T47D (cell line): ENCODE results near the gene SECISBP2L.
"Not testable (repeated sequence)": the region's sequence is repeated elsewhere in the genome, so short reads cannot be mapped to it uniquely, and the experiment has no call there.

Experiments
- DNase-seq, 2 experiments: peaks; one replicate each; pipeline versions ENCODE4 v3.0.0 to v3.0.0-alpha.2; 2011 to 2012; ENCODE audit warnings: low read depth in 1 of 2, low spot score in 1 of 2
- JUND ChIP-seq: IDR thresholded peaks from 2 replicates; pipeline ENCODE4 v1.6.1; 2012; ENCODE audit warnings: low read depth
- in situ Hi-C: cut with HindIII; loops from 2 replicates; pipeline ENCODE4 v1.10.0; 2016; ENCODE audit warnings: low sequenced_read_pairs, low pct_unique_long_range_greater_than_20kb

Gene SECISBP2L

GRCh38 chr15:48984021-48984710, 62.1 kb downstream of the SECISBP2L start:
- DNase-seq = peak; percentile 12 to 73
- no peak for TF ChIP-seq JUND
- in situ Hi-C loops = no loop called here

DNA sequence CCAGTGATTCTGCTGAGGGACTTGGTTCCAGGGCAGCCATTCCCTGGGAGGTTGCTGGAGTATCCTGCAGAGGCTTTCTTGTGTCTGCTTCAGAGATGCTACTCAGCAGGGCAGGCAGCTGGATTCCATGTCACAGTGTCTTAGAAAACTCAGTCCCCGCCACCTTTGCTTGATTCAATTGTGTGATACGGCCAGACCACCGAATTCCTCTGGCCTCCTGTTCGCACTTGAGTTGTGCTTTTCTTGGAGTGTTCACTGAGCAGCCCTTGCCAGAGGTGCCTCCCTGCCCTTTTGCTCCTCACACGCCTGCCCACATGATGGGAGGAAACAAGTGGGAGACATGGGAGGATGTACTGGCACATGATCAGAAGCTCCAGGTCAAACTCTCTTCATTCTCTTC, 62.9 kb downstream of the SECISBP2L start:
- no peak for TF ChIP-seq JUND
- no peak for DNase-seq
- in situ Hi-C loops = no loop called here

- in situ Hi-C loops = no loop called here
- no peak for TF ChIP-seq JUND
- no peak for DNase-seq
Observed at GRCh38 chr15:48981941-48982340, 64.3 kb downstream of the SECISBP2L start.

DNA sequence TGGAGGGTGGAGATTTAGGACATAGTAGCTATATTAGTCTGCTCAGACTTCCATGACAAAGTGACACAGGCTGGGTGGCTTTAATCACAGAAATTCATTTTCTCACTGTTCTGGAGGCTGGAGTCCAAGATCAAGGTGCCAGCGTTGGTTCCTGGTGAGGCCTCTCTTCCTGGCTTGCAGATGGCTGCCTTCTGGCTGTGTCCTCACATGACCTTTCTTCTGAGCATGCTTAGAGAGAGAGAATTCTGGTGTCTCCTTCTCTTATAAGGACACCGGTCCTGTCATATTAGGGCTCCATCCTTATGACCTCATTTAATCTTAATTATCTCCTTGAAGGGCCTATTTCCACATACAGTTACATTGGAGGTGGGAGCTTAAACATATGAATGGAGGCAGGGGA, 67.6 kb downstream of the SECISBP2L start:
- DNase-seq = peak in 1 of 2 experiments; percentile 11
- TF ChIP-seq JUND = no peak
- in situ Hi-C loops = no loop called here

- no peak for TF ChIP-seq JUND
- in situ Hi-C loops = no loop called here
- no peak for DNase-seq
Observed at GRCh38 chr15:48976444-48977088, 69.7 kb downstream of the SECISBP2L start.

- TF ChIP-seq JUND = no peak
- DNase-seq = peak; percentile 60 to 85
- in situ Hi-C loops = no loop called here
Observed at GRCh38 chr15:48975472-48976419, 70.5 kb downstream of the SECISBP2L start.

- no peak for TF ChIP-seq JUND
- in situ Hi-C loops = no loop called here
- DNase-seq = no peak
Observed at GRCh38 chr15:48974882-48975281, 71.4 kb downstream of the SECISBP2L start.

DNA sequence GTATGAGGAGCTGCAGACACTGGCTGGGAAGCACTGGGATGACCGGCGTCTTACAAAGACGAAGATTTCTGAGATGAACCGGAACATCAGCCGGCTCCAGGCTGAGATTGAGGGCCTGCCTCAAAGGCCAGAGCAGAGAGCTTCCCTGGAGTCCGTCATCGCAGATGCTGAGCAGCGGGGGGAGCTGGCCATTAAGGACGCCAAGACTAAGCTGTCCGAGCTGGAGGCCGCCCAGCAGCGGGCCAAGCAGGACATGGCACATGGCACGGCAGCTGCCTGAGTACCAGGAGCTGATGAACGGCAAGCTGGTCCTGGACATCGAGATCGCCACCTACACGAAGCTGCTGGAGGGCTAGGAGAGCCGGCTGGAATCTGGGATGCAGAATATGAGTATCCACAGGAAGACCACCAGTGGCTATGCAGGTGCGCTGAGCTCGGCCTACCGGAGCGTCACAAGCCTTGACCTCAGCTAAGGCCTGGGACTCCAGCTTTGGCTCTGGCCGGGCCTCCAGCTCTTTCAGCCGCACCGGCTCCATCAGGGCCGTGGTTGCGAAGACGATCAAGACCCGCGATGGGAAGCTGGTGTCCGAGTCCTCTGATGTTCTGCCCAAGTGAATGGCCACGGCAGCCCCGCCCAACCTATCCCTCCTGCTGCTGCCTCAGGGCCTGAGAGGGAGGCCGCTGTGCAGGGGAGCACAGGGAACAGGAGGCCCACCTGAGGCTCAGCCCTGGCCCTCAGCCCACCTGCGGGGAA, 73.3 kb downstream of the SECISBP2L start:
- in situ Hi-C loops = no loop called here
- no peak for DNase-seq

DNA sequence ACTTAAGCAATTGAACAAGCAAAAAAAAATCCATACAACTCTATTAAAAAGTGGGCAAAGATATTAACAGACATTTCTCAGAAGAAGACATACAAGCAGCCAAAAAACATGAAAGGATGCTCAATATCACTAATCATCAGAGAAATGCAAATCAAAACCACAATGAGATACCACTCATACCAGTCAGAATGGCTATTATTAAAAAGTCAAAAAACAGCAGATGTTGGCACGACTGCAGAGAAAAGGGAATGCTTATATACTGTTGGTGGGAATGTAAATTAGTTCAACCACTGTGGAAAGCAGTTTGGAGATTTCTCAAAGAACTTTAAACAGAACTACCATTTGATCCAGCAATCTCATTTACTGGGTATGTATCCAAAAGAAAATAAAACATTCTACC, 75.3 kb downstream of the SECISBP2L start:
- in situ Hi-C loops, DNase-seq: not testable (repeated sequence)

More for the DNA sequence above, 73.3 kb downstream of the SECISBP2L start:
- no peak for TF ChIP-seq JUND

GRCh38 chr15:48968066-48968465, 78.2 kb downstream of the SECISBP2L start:
- in situ Hi-C loops = no loop called here
- no peak for DNase-seq
- no peak for TF ChIP-seq JUND

- in situ Hi-C loops = no loop called here
- TF ChIP-seq JUND = no peak
- no peak for DNase-seq
Observed at GRCh38 chr15:48967336-48967735, 78.9 kb downstream of the SECISBP2L start.
